ENCODE data around the gene ZNF213. TPM values are rescaled to one million over a fixed set of nuclear protein-coding genes. Genes with fewer than 3 reads are reported as not detected.

ZNF213 gene
- total RNA-seq, 1 donor from 2014 or later: 7.6 TPM

- H3K27ac ChIP-seq: peak overlapping the region; percentile 87
- no peak for DNase-seq (ENCODE audit: extremely low spot score in 2 of 2)
- H3K4me3 ChIP-seq: peak overlapping the region; percentile 76
- peaks cover 28% of the 10 kb centered on the region for H3K4me1 ChIP-seq
- no peaks in the 10 kb centered on the region for H3K36me3 ChIP-seq
- H3K9me3 ChIP-seq: no peaks in the 10 kb centered on the region
- TF ChIP-seq CTCF (IDR thresholded peaks at IDR 0.05) (no peak), POLR2AphosphoS5 (IDR thresholded peaks at IDR 0.05; ENCODE audit: insufficient read depth in 1 of 2, low read depth in 1 of 2) (no peak), POLR2A (IDR thresholded peaks at IDR 0.05) (no peak)
- H3K27me3 ChIP-seq: no peaks in the 10 kb centered on the region
- intact Hi-C loops (cut with DNase I): no loop called here
Observed at GRCh38 chr16:3149630-3150345, 15.0 kb downstream of the ZNF213 start.

- peaks cover 28% of the 10 kb centered on the region for H3K4me1 ChIP-seq
- no peaks in the 10 kb centered on the region for H3K36me3 ChIP-seq
- TF ChIP-seq CTCF (IDR thresholded peaks at IDR 0.05) (no peak), POLR2A (IDR thresholded peaks at IDR 0.05) (peak in 1 of 2 donors; percentile 10), POLR2AphosphoS5 (IDR thresholded peaks at IDR 0.05; ENCODE audit: insufficient read depth in 1 of 2, low read depth in 1 of 2) (peak; percentile 73 to 99)
- H3K27ac ChIP-seq: peak overlapping the region; percentile 87
- peak overlapping the region; percentile 76 for H3K4me3 ChIP-seq
- DNase-seq (ENCODE audit: extremely low spot score in 2 of 2): peak in 1 of 2 donors; percentile 99
- intact Hi-C loops (cut with DNase I): no loop called here
- H3K9me3 ChIP-seq: no peaks in the 10 kb centered on the region
- H3K27me3 ChIP-seq: no peaks in the 10 kb centered on the region
Observed at GRCh38 chr16:3150346-3151218, 15.8 kb downstream of the ZNF213 start.

GRCh38 chr16:3152027-3152276, 17.1 kb downstream of the ZNF213 start:
- no peaks in the 10 kb centered on the region for H3K9me3 ChIP-seq
- TF ChIP-seq CTCF (IDR thresholded peaks at IDR 0.05) (no peak), POLR2AphosphoS5 (IDR thresholded peaks at IDR 0.05; ENCODE audit: insufficient read depth in 1 of 2, low read depth in 1 of 2) (no peak), POLR2A (IDR thresholded peaks at IDR 0.05) (no peak)
- peaks cover 28% of the 10 kb centered on the region for H3K4me1 ChIP-seq
- no peaks in the 10 kb centered on the region for H3K36me3 ChIP-seq
- no peak for DNase-seq (ENCODE audit: extremely low spot score in 2 of 2)
- H3K4me3 ChIP-seq: peak overlapping the region; percentile 43 to 76
- intact Hi-C loops (cut with DNase I): no loop called here
- no peaks in the 10 kb centered on the region for H3K27me3 ChIP-seq
- peak overlapping the region; percentile 75 for H3K27ac ChIP-seq

- Histone ChIP-seq H3K4me3 (peak overlapping the region; percentile 43 to 76), H3K4me1 (peaks cover 29% of the 10 kb centered on the region), H3K9me3 (no peaks in the 10 kb centered on the region), H3K36me3 (no peaks in the 10 kb centered on the region), H3K27ac (peak overlapping the region; percentile 75), H3K27me3 (no peaks in the 10 kb centered on the region)
- TF ChIP-seq POLR2A (IDR thresholded peaks at IDR 0.05) (no peak), CTCF (IDR thresholded peaks at IDR 0.05) (peak in 2 of 3 experiments; percentile 5 to 21), POLR2AphosphoS5 (IDR thresholded peaks at IDR 0.05; ENCODE audit: insufficient read depth in 1 of 2, low read depth in 1 of 2) (peak; percentile 60 to 69)
- intact Hi-C loops (cut with DNase I): no loop called here
- peak in 1 of 2 donors; percentile 97 for DNase-seq (ENCODE audit: extremely low spot score in 2 of 2)
Observed at GRCh38 chr16:3152277-3152990, 17.6 kb downstream of the ZNF213 start.
